ENCODE results near the gene RAMP1.
A peak's percentile ranks its signal among the peaks of the same experiment; 100 is the strongest.
"Not testable (repeated sequence)": the region's sequence is repeated elsewhere in the genome, so short reads cannot be mapped to it uniquely, and the experiment has no call there.

Gene RAMP1

GRCh38 chr2:237859533-237860272 is at the start of gene RAMP1:
Gene RAMP1, plus strand, starts transcription at chr2:237859623. Its CDS starts 53 bp downstream, at chr2:237859676.
- DNase-seq (ENCODE audit: low spot score), result no peak

- DNase-seq (ENCODE audit: low spot score), result no peak
Observed at GRCh38 chr2:237815637-237816036, 43.8 kb upstream of the RAMP1 start.

GRCh38 chr2:237816531-237816930 is 42.9 kb upstream of the RAMP1 start:
- no peak for DNase-seq (ENCODE audit: low spot score)

GRCh38 chr2:237818066-237818473 is 41.4 kb upstream of the RAMP1 start:
- no peak for DNase-seq (ENCODE audit: low spot score)

- no peak for DNase-seq (ENCODE audit: low spot score)
Observed at GRCh38 chr2:237819231-237819630, 40.2 kb upstream of the RAMP1 start.

- no peak for DNase-seq (ENCODE audit: low spot score)
Observed at GRCh38 chr2:237820421-237820820, 39.0 kb upstream of the RAMP1 start.

GRCh38 chr2:237823544-237823943 is 35.9 kb upstream of the RAMP1 start:
- no peak for DNase-seq (ENCODE audit: low spot score)

GRCh38 chr2:237824085-237824484 is 35.3 kb upstream of the RAMP1 start:
- DNase-seq (ENCODE audit: low spot score), result no peak

- no peak for DNase-seq (ENCODE audit: low spot score)
Observed at GRCh38 chr2:237827421-237827987, 31.9 kb upstream of the RAMP1 start.

GRCh38 chr2:237830522-237830921 is 28.9 kb upstream of the RAMP1 start:
- DNase-seq (ENCODE audit: low spot score), result no peak

- DNase-seq (ENCODE audit: low spot score), result no peak
Observed at GRCh38 chr2:237833546-237833945, 25.9 kb upstream of the RAMP1 start.

- no peak for DNase-seq (ENCODE audit: low spot score)
Observed at GRCh38 chr2:237835372-237835771, 24.1 kb upstream of the RAMP1 start.

- DNase-seq (ENCODE audit: low spot score), result no peak
Observed at GRCh38 chr2:237841051-237841450, 18.4 kb upstream of the RAMP1 start.

GRCh38 chr2:237848940-237849339 is 10.5 kb upstream of the RAMP1 start:
- not testable (repeated sequence) for DNase-seq (ENCODE audit: low spot score)

- DNase-seq (ENCODE audit: low spot score), result no peak
Observed at GRCh38 chr2:237854295-237854694, 5.1 kb upstream of the RAMP1 start.

GRCh38 chr2:237857791-237858190 is 1.6 kb upstream of the RAMP1 start:
- no peak for DNase-seq (ENCODE audit: low spot score)

GRCh38 chr2:237858294-237859081 is 935 bp upstream of the RAMP1 start:
- peak; percentile 46 for DNase-seq (ENCODE audit: low spot score)

- no peak for DNase-seq (ENCODE audit: low spot score)
Observed at GRCh38 chr2:237859082-237859433, 365 bp upstream of the RAMP1 start.

- DNase-seq (ENCODE audit: low spot score), result no peak
Observed at GRCh38 chr2:237860273-237860935, 981 bp downstream of the RAMP1 start.

GRCh38 chr2:237861875-237862527 is 2.6 kb downstream of the RAMP1 start:
- DNase-seq (ENCODE audit: low spot score), result no peak

- DNase-seq (ENCODE audit: low spot score), result no peak
Observed at GRCh38 chr2:237862528-237862895, 3.1 kb downstream of the RAMP1 start.

- DNase-seq (ENCODE audit: low spot score), result no peak
Observed at GRCh38 chr2:237863102-237863511, 3.7 kb downstream of the RAMP1 start.
